K562 treated with DMSO at 1 percent for 48 hours (cell line): ENCODE measurements around the gene HGFAC. TPM values are rescaled to one million over a fixed set of nuclear protein-coding genes. Genes with fewer than 3 reads are reported as not detected.

ENCODE experiments used
- total RNA-seq: library from RNA; unstranded; fragments of 300-600 nt; gene quantifications from 2 replicates; pipeline ENCODE4 v1.2.3, GENCODE V29; 2022; ENCODE audit warnings: low replicate concordance; ENCODE audit errors: extremely low read depth

HGFAC gene
- not detected in 2 replicates for total RNA-seq

GRCh38 chr4:3441501-3442459 lies at the start of gene HGFAC:
TSS of gene HGFAC (plus strand) at chr4:3441968. CDS start at chr4:3442002, 34 bp downstream.

GRCh38 chr4:3462790-3463415 lies 21.1 kb downstream of the HGFAC start, which contains the start of gene DOK7:
TSS of gene DOK7 (plus strand) at chr4:3463306. CDS start at chr4:3463376, 70 bp downstream.

Other genes starting within 250 kb of the HGFAC start
- gene MSANTD1, start 192.8 kb upstream of the HGFAC start, total RNA-seq = not detected in 2 replicates
- not detected in 2 replicates for gene RGS12, start 148.9 kb upstream of the HGFAC start, total RNA-seq
- gene DOK7, start 21.3 kb downstream of the HGFAC start, total RNA-seq = not detected in 2 replicates
- 456 TPM in 1 of 2 replicates, not detected in the other for gene LRPAP1, start 90.5 kb downstream of the HGFAC start, total RNA-seq